Right atrium auricular region (tissue), 2 donors: ENCODE measurements around the gene ATP2C2. TPM values are rescaled to one million over a fixed set of nuclear protein-coding genes. Genes with fewer than 3 reads are reported as not detected.

ENCODE experiments used
- DNase-seq: peaks from one replicate; pipeline ENCODE4 v3.0.0-alpha.2; 2019; ENCODE audit warnings: low spot score
- H3K27ac ChIP-seq, 2 donors: fragments of 200-600 bp; sonication (generic); 1 replicate in 1 of 2; 2 replicates in 1 of 2; pipeline ENCODE4 v1.5.1; 2016 to 2019
- H3K27me3 ChIP-seq, 2 donors: fragments of 200-600 bp; sonication (generic); one replicate each; pipeline versions ENCODE4 v1.5.1 to v1.6.0; 2017 to 2019
- H3K36me3 ChIP-seq: fragments of 200-600 bp; sonication (generic); one replicate; pipeline ENCODE4 v1.5.1; 2016
- H3K4me1 ChIP-seq, 2 donors: fragments of 200-600 bp; sonication (generic); one replicate each; pipeline versions ENCODE4 v1.5.1 to v1.6.0; 2017 to 2019
- H3K4me3 ChIP-seq, 2 donors: fragments of 200-600 bp; sonication (generic); 1 replicate in 1 of 2; 2 replicates in 1 of 2; pipeline ENCODE4 v1.5.1; 2017 to 2019; ENCODE audit warnings: mild to moderate bottlenecking in 1 of 2, moderate library complexity in 1 of 2
- H3K9me3 ChIP-seq, 2 donors: fragments of 200-600 bp; sonication (generic); one replicate each; pipeline ENCODE4 v1.5.1; 2019
- total RNA-seq, 2 donors: library from RNA; depleted of rRNA; stranded (reverse); fragments of >200 nt; gene quantifications; one replicate each; pipeline ENCODE4 v1.1.0, GENCODE V29; 2016
- TF ChIP-seq, protein P1 (sequence below), 2 donors: fragments of 200-600 bp; sonication (generic); IDR thresholded peaks; one replicate each; pipeline ENCODE4 v1.5.1; 2019; ENCODE audit warnings: antibody characterized with exemption in 2 of 2

The ATP2C2 gene
- total RNA-seq, 2 donors from 2014 or later: not detected

DNA sequence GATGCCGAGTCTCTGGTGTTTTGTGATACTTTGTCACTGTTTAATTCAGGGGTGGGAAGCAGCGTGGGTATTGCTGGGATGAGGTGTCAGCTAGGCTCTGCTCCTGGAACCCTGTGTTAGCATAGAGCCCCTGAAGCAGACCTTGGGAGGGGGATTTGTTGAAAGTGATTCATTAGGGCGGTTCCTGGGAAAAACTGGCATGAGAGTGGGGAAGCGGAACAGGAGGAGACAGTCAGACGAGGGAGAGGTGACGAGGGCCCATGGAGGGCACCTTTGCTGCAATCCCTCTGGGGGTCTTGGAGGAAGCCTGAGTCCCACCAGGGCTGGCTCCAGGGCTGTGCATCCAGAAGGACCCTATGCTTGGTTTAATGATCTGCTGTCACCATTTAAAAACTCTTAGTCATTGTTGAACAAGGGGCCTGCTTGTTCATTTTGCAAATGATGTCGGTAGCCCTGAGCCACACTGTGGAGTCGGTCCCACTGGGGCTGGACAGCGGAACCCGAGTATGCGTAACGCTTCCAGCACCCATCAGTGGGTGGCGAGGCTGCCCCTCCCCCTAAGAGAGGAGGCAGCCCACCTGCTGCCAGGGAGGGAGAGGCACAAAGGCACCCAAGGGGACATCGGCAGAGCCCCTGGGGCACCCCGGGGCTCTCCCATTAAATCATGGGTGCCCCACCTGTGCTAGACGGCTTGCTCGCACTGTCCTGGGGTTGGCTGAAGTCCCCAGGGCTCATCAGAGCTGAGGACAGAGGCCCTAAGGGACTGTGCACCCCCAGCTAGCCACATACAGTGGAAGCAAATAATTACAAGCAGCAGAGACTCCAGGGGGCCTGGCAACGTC is 38.3 kb upstream of the ATP2C2 start:
- H3K4me1 ChIP-seq: no peaks in the 10 kb centered on the region
- no peaks in the 10 kb centered on the region for H3K27me3 ChIP-seq
- H3K27ac ChIP-seq: no peak overlapping the region
- TF ChIP-seq, protein P1, sequence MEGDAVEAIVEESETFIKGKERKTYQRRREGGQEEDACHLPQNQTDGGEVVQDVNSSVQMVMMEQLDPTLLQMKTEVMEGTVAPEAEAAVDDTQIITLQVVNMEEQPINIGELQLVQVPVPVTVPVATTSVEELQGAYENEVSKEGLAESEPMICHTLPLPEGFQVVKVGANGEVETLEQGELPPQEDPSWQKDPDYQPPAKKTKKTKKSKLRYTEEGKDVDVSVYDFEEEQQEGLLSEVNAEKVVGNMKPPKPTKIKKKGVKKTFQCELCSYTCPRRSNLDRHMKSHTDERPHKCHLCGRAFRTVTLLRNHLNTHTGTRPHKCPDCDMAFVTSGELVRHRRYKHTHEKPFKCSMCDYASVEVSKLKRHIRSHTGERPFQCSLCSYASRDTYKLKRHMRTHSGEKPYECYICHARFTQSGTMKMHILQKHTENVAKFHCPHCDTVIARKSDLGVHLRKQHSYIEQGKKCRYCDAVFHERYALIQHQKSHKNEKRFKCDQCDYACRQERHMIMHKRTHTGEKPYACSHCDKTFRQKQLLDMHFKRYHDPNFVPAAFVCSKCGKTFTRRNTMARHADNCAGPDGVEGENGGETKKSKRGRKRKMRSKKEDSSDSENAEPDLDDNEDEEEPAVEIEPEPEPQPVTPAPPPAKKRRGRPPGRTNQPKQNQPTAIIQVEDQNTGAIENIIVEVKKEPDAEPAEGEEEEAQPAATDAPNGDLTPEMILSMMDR (IDR thresholded peaks at IDR 0.05): no peak
- no peaks in the 10 kb centered on the region for H3K36me3 ChIP-seq
- peaks cover 0 to 7% of the 10 kb centered on the region in 2 donors for H3K9me3 ChIP-seq
- DNase-seq: no peak
- no peak overlapping the region for H3K4me3 ChIP-seq

GRCh38 chr16:84330685-84331050 is 37.7 kb upstream of the ATP2C2 start:
- no peak for DNase-seq
- Histone ChIP-seq H3K4me1 (no peaks in the 10 kb centered on the region), H3K4me3 (no peak overlapping the region), H3K27me3 (no peaks in the 10 kb centered on the region), H3K27ac (no peak overlapping the region), H3K9me3 (peaks cover 0 to 13% of the 10 kb centered on the region in 2 donors), H3K36me3 (no peaks in the 10 kb centered on the region)
- TF ChIP-seq, protein P1 (IDR thresholded peaks at IDR 0.05): no peak

DNA sequence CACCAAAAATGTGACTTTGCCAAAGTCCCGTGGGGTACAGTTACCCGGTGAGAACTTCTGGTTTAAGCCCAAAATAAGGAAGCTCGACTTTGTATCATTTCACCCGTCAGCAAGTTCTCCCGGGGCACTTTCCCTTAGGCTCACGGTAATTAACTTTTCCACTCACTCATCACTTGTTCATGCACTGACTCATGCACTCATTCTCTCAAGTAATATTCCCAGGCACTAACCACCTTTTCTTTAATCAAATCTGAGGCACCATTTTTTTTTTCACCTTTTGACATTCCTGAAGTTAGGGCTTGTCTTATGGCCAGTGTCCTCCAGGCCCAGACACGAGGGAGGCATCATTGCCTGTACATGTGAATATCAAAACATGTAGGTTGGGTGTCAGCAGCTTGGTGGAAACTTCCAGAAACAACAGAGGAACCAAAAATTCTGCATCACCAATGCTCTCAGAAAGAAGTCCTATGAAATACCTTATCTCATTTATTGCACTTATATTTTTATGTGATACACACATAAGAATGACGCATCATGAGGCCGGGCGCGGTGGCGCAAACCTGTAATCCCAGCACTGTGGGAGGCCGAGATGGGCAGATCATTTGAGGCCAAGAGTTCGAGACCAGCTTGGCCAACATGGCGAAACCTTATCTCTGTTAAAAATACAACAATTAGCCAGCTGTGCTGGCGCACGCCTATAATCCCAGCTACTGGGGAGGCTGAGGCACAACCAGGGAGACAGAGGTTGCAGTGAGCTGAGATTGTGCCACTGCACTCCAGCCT is 36.1 kb upstream of the ATP2C2 start:
- no peaks in the 10 kb centered on the region for H3K4me1 ChIP-seq
- TF ChIP-seq, protein P1 (IDR thresholded peaks at IDR 0.05): no peak

DNA sequence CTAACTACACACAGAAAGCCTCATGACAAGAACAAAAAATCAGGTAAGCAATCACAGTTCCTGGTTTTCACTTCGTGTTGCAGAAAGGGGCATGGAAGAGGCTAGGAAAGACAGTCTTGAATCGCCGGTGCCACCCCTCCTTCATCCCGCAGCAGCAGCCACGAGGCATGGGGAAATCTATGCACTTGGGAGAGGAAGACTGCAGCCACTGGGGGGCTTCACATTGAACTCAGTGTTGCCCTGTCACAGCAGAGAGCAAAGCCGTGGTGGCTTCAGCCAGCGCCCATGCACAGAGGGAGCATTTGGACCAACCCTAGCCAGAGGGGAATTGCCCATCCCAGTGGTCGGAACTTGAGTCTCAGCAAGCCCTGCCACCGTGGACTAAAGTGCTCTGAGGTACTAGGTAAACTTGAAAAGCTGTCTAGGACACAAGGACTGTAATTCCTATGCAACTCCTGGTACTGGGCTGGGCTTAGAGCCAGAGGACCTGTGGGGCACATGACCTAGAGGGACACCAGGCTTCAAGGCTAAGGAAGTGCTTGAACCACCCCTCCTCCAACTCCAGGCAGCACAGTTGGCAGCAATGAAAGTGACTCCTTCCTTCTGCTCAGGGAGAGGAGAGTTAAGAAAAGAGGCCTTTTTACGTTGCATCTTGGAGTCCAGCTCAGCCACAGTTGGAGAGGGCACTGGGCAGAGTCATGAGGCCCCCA is 35.2 kb upstream of the ATP2C2 start:
- Histone ChIP-seq H3K4me1 (no peaks in the 10 kb centered on the region), H3K27me3 (no peaks in the 10 kb centered on the region), H3K27ac (no peak overlapping the region), H3K36me3 (no peaks in the 10 kb centered on the region), H3K4me3 (no peak overlapping the region), H3K9me3 (peaks cover 0 to 32% of the 10 kb centered on the region in 2 donors)
- TF ChIP-seq, protein P1 (IDR thresholded peaks at IDR 0.05): no peak
- no peak for DNase-seq

More for the DNA sequence above, 36.1 kb upstream of the ATP2C2 start:
- Histone ChIP-seq H3K36me3 (no peaks in the 10 kb centered on the region), H3K27ac (no peak overlapping the region), H3K27me3 (no peaks in the 10 kb centered on the region), H3K9me3 (peaks cover 0 to 25% of the 10 kb centered on the region in 2 donors), H3K4me3 (no peak overlapping the region)
- DNase-seq: no peak

DNA sequence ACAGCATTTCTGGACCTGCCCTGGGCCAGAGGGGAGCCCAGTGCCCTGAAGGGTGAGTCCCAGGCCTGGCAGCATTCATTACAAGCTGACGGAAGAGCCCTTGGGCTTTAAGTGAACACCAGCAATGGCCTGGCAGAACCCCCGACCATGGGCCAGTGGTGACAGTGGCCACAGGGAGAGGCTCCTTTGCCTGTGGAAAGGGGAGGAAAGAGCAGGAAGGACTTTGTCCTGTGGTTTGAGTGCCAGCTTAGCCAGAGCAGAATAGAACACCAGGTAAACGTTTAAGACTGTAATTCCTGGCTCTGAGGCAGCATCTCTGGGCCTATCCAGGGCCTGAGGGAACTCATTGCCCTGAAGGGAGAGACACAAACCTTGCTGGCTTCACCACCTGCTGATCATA is 34.3 kb upstream of the ATP2C2 start:
- TF ChIP-seq, protein P1 (IDR thresholded peaks at IDR 0.05): no peak
- DNase-seq: no peak
- H3K27ac ChIP-seq: no peak overlapping the region
- H3K9me3 ChIP-seq: peaks cover 0 to 32% of the 10 kb centered on the region in 2 donors
- no peaks in the 10 kb centered on the region for H3K36me3 ChIP-seq
- H3K27me3 ChIP-seq: no peaks in the 10 kb centered on the region
- no peak overlapping the region for H3K4me3 ChIP-seq
- H3K4me1 ChIP-seq: no peaks in the 10 kb centered on the region
